K562 (cell line): ENCODE measurements around the gene KISS1. TPM values are rescaled to one million over a fixed set of nuclear protein-coding genes. Genes with fewer than 3 reads are reported as not detected.

Experiments
- ARID1B ChIP-seq: fragments of 450-650 bp; IDR thresholded peaks from 2 replicates; pipeline ENCODE4 v1.6.1; 2016; ENCODE audit warnings: antibody characterized with exemption, mild to moderate bottlenecking, inconsistent platforms
- BACH1 ChIP-seq: fragments of 200-800 bp; sonication (Bioruptor generic); IDR thresholded peaks from 2 replicates; pipeline ENCODE4 v1.6.1; 2016; ENCODE audit warnings: missing genetic modification characterization, missing compliant biosample characterization
- CAMTA2 ChIP-seq: fragments of 250-450 bp; sonication (Bioruptor Pico); conservative IDR thresholded peaks from 2 replicates; pipeline ENCODE4 v1.5.1; 2022
- CUX1 ChIP-seq: fragments of 200-800 bp; sonication (Bioruptor generic); IDR thresholded peaks from 2 replicates; pipeline ENCODE4 v1.6.1; 2016; ENCODE audit warnings: missing genetic modification characterization, missing compliant biosample characterization
- ELK3 ChIP-seq: fragments of 450-650 bp; formaldehyde crosslinking; IDR thresholded peaks from 2 replicates; pipeline ENCODE4 v1.4.0; 2020; ENCODE audit warnings: mild to moderate bottlenecking
- ESRRA ChIP-seq: fragments of 450-650 bp; IDR thresholded peaks from 2 replicates; pipeline ENCODE4 v1.6.1; 2014; ENCODE audit warnings: low read depth, mild to moderate bottlenecking, moderate library complexity, borderline replicate concordance
- FOXA3 ChIP-seq, 2 experiments: fragments of 450-650 bp in 1 of 2; sonication (generic) in 1 of 2; formaldehyde crosslinking; IDR thresholded peaks in 1 of 2; conservative IDR thresholded peaks in 1 of 2; 2 replicates each; pipeline versions ENCODE4 v1.4.0 to v1.8.0; 2020 to 2022; ENCODE audit warnings: mild to moderate bottlenecking in 2 of 2, missing genetic modification reagents in 1 of 2
- GATA2 ChIP-seq: sonication (generic); formaldehyde crosslinking; IDR thresholded peaks from 2 replicates; pipeline ENCODE4 v1.4.0; 2020; ENCODE audit warnings: mild to moderate bottlenecking, missing genetic modification reagents
- MTA3 ChIP-seq: fragments of 450-650 bp; formaldehyde crosslinking; IDR thresholded peaks from 2 replicates; pipeline ENCODE4 v1.6.1; 2017; ENCODE audit warnings: mild to moderate bottlenecking, borderline replicate concordance
- PRDM10 ChIP-seq: fragments of 450-650 bp; IDR thresholded peaks from 2 replicates; pipeline ENCODE4 v1.6.1; 2018; ENCODE audit not compliant: partially characterized antibody
- SP2 ChIP-seq: IDR thresholded peaks from 2 replicates; pipeline ENCODE4 v1.6.1; 2011; ENCODE audit warnings: mild to moderate bottlenecking, low read depth, low read length, moderate library complexity; ENCODE audit not compliant: poor library complexity, severe bottlenecking; ENCODE audit errors: extremely low read depth
- TCF3 ChIP-seq: sonication (generic); formaldehyde crosslinking; IDR thresholded peaks from 2 replicates; pipeline ENCODE4 v1.4.0; 2020; ENCODE audit warnings: mild to moderate bottlenecking, missing genetic modification reagents
- THRB ChIP-seq: fragments of 450-650 bp; formaldehyde crosslinking; conservative IDR thresholded peaks from 2 replicates; pipeline ENCODE4 v1.4.0; 2022; ENCODE audit warnings: mild to moderate bottlenecking, missing genetic modification characterization
- VEZF1 ChIP-seq: fragments of 200-800 bp; sonication (Bioruptor generic); IDR thresholded peaks from 2 replicates; pipeline ENCODE4 v1.6.1; 2017; ENCODE audit warnings: missing genetic modification characterization, missing compliant biosample characterization
- ZNF224 ChIP-seq: sonication (generic); formaldehyde crosslinking; IDR thresholded peaks from 2 replicates; pipeline ENCODE4 v1.8.0; 2022; ENCODE audit warnings: mild to moderate bottlenecking, missing genetic modification reagents
- polyA plus RNA-seq, 8 experiments: library from polyadenylated mRNA; depleted of rRNA in 4 of 8; stranded (reverse) in 5 of 8; unstranded in 3 of 8; fragments of >200 nt; fragmentation: Nextera tagmentation in 2 of 8; fragmentation: Illumina TruSeq in 1 of 8; extraction: Ambion mirVana in 2 of 8; extraction: Trizol in 1 of 8; gene quantifications; 2 replicates each; pipeline versions ENCODE4 v1.2.1 to v1.2.3, GENCODE V29; 2011 to 2014; ENCODE audit warnings: inconsistent platforms in 1 of 8, missing spikeins in 1 of 8
- total RNA-seq, 7 experiments: library from RNA; depleted of rRNA in 6 of 7; stranded (reverse); fragments of >200 nt in 6 of 7; fragmentation: Illumina TruSeq in 2 of 7; extraction: Trizol in 2 of 7; gene quantifications; 2 replicates each; pipeline versions ENCODE4 v1.2.1 to v1.2.3, GENCODE V29; 2011 to 2021; ENCODE audit warnings: low replicate concordance in 1 of 7

The KISS1 gene
- total and polyA plus RNA-seq, 9 of the 15 experiments (the other 6 are each of a cell fraction or from before 2014, with no cell fraction given), result 0.31 TPM; not detected in 8

GRCh38 chr1:204171751-204172178 is 24.5 kb downstream of the KISS1 start (continued):
- TF ChIP-seq TCF3 (no peak), CUX1 (CRISPR knock-in tag) (peak; percentile 94; the same call in 1 of the 2 replicates), CAMTA2 (CRISPR knock-in tag) (no peak), ZNF224 (CRISPR knock-in tag) (no peak), MTA3 (no peak), FOXA3 (CRISPR knock-in tag; conservative IDR thresholded peaks at IDR 0.05 in 1 of 2, IDR thresholded peaks at IDR 0.05 in 1 of 2) (peak; percentile 46 to 65; a peak in 3 of 4 replicates), ELK3 (CRISPR knock-in tag) (peak; percentile 91), PRDM10 (no peak), GATA2 (CRISPR knock-in tag) (no peak), ARID1B (no peak), BACH1 (tag) (peak; percentile 43; the same call in 1 of the 2 replicates), VEZF1 (CRISPR knock-in tag) (peak; percentile 55; the same call in 1 of the 2 replicates), THRB (CRISPR knock-in tag) (peak; percentile 87), SP2 (no peak), ESRRA (no peak)
